T-helper 1 cell (primary cell): ENCODE data around the gene PDILT.
"Not testable (repeated sequence)": the region's sequence is repeated elsewhere in the genome, so short reads cannot be mapped to it uniquely, and the experiment has no call there.

Experiments used
- DNase-seq, 5 donors: peaks; one replicate each; pipeline ENCODE4 v3.0.0-alpha.2; 2012 to 2020

Gene PDILT

DNA sequence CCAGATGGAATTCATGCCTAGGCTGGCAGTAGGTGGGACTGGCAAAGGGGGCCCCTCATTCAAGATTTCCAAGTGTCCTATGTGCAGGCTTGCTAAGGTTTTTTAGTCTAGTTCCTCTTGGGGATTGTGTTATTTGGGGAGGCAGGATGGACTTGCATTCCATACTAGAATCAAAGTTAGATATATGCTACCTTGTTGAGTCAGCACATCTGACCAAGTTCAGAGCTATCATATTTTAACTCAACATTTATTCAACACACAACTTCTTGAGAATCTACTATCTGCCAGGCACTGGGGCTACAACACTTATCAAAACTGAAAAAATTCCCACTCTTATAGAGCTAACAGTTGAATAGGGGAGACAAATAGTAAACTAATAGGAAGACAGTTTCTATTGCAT lies 83.9 kb downstream of the PDILT start:
- DNase-seq = no peak

GRCh38 chr16:20320178-20320577 lies 84.4 kb downstream of the PDILT start:
- no peak for DNase-seq

GRCh38 chr16:20319406-20319805 lies 85.1 kb downstream of the PDILT start:
- no peak for DNase-seq

GRCh38 chr16:20318437-20318836 lies 86.1 kb downstream of the PDILT start:
- no peak for DNase-seq

- no peak for DNase-seq
Measured at GRCh38 chr16:20318006-20318405, 86.5 kb downstream of the PDILT start.

GRCh38 chr16:20317117-20317516 lies 87.4 kb downstream of the PDILT start:
- DNase-seq = no peak

DNA sequence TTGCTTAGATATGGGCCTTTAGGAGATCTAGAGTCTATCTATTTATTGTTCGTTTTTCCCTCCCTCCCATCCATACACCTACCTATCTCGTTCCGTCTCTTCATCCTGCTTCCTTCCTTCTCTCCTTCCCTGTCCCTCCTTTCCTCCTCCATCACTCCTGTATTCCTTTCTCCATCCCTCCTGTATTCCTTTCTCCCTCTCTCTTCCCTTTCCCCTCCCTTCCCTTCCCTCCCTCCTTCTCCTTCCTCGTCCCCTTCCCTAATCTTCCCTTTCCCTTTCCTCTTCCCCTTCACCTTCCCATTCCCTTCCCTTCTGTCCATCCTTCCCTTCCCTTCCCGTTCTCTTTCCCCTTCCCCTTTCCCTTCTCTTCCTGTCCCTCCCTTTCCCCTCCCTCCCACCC lies 87.8 kb downstream of the PDILT start:
- no peak for DNase-seq

DNA sequence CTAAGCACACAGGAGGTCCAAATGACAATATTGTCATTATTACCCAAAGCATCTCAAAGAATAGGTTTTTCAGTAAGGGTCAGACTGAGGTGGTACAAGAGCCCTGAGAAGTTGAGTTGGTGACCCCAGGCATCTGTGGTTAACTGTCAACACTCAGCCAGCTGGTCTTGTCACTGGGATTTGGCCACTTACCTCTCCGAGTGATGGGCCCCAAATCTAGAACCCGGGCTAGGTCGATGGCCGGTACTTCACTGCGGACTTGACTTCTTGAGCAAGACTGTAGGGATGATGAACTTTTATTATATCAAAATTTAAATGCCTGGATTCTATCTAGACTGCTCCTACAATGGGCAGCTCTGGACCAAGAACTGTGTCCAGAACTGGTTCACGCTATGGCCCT lies 88.8 kb downstream of the PDILT start:
- DNase-seq = no peak

DNA sequence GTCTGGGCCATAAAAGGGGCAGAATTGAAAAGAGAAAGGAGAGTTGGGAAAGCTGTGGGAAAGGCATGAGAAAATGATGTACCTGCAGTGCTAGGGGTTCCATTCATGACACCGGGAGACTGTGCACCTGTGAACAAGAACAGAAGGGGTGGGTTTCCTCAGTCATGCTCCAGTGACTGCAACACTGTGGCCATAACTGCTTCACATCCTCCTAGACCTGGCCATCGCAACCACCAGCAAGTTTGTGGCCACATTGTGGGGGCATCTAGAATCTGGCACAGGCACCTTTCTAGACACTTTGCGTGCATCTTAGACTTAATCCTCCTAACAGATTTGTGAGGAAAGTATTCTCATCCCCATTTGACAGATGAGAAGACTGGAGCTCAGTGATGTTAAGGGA lies 90.0 kb downstream of the PDILT start:
- no peak for DNase-seq

DNA sequence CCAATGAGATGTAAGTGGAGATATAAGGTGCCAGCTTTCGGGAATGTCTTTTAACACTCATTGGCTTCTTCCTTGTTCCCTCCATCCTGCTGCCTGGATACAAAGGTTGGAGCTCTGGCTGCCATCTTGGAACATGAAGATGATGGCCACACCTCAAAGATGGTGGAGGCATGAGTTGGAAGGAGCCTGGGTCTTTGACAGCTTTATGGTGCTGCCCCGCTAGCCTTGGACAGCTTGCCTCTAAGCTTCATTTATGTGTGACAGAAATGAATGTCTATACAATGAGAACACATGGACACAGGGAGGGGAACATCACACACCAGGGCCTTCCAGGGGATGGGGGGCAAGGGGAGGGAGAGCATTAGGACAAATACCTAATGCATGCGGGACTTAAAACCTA lies 90.8 kb downstream of the PDILT start:
- DNase-seq = no peak

DNA sequence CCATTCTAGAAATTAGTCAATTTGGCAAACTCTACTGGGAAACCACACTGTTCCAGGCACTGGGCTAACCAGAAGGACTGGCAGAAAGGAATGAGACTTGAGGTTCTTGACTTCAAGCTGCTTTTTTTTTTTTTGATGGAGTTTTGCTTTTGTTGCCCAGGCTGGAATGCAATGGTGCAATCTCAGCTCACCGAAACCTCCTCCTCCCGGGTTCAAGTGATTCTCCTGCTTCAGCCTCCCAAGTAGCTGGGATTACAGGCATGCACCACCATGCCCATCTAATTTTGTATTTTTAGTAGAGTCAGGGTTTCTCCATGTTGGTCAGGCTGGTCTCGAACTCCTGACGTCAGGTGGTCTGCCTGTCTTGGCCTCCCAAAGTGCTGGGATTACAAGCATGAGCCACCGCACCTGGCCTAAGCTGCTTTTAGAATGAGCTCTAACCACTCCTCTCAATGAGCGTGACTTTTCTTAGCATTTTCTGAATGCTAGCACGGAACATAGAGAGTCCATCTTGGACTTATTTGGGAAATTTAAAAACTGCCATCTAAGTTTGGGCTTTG lies 91.9 kb downstream of the PDILT start:
- not testable (repeated sequence) for DNase-seq

DNA sequence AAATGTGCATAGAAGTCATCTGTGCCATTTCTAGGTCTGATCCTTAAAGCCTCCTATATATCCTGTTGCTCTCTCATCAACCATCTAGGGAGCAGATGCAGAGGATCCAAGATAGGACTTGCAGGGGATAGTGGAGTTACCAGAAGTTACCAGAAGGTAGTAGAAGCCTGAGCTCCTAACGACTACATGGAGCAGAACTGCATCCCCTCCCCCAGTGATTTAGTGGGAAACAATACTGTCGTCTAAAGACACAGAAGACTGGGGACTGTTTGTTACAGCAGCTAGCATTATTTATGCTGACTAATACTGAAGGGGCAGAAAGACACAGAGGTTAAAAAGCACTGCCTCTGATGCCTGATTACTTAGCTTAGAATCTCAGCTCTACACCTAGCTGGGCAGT lies 93.0 kb downstream of the PDILT start:
- DNase-seq = no peak

GRCh38 chr16:20310421-20311395 lies 93.8 kb downstream of the PDILT start:
- no peak for DNase-seq

- no peak for DNase-seq
Measured at GRCh38 chr16:20309786-20310185, 94.8 kb downstream of the PDILT start.
